Fibroblast of peridontal ligament (primary cell): ENCODE measurements around the gene IFRD2.

Source experiments
- DNase-seq: peaks from one replicate; pipeline ENCODE4 v3.0.0-alpha.2; 2010; ENCODE audit errors: extremely low read depth

Gene IFRD2

GRCh38 chr3:50302095-50303012 lies 10.1 kb upstream of the IFRD2 start:
- no peak for DNase-seq

GRCh38 chr3:50300681-50301254 lies 8.5 kb upstream of the IFRD2 start:
- no peak for DNase-seq

DNA sequence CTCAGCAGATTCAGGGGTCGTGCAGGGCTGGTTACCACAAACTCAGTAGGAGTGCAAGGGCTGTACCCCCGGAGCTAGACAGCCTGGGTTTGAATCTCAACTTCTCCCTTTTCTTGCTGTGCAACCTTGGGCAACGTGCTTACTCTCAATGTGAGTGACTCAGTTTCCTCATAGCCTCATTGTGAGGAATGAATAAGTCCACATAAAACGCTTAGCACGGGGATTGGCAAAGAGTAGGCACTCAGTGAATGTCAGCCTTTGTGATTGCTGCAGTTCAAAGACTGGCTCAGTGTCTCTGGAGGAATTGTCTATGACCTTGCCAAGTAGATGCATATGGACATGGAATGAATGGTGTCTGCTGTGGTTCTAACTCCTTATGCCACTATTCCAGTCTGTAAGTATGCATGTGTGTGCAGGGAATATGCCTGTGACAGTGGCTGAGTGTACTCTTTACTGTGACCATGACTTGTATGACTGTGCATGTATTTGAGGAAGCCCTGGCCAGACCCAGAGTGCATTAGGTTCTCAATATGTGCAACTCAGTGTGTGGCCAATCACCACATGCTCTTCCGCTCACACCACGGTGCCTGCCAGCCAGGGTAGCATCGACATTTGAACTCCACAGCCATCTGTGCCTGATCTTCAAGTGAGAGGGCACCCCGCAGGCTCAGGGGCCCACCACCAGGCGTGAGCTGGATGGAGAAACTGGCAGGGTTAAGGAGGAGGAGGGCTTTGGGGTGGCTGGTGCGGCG lies 7.9 kb upstream of the IFRD2 start:
- peak; percentile 57 for DNase-seq

DNA sequence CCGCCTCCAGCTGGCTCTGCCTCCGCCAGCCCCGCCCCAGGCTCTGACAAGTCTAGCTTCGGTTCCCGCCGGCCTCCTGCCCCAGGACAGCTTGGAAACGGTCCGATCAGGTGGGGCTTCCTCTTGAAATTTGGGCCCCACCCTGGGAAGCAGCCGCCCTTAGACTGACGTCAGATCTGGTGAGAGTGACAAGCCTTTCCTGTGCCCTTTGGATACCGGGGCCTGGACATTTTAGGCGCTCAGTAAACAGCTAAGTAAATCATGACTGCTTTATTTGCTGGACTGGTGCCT lies 7.4 kb upstream of the IFRD2 start:
- no peak for DNase-seq

DNA sequence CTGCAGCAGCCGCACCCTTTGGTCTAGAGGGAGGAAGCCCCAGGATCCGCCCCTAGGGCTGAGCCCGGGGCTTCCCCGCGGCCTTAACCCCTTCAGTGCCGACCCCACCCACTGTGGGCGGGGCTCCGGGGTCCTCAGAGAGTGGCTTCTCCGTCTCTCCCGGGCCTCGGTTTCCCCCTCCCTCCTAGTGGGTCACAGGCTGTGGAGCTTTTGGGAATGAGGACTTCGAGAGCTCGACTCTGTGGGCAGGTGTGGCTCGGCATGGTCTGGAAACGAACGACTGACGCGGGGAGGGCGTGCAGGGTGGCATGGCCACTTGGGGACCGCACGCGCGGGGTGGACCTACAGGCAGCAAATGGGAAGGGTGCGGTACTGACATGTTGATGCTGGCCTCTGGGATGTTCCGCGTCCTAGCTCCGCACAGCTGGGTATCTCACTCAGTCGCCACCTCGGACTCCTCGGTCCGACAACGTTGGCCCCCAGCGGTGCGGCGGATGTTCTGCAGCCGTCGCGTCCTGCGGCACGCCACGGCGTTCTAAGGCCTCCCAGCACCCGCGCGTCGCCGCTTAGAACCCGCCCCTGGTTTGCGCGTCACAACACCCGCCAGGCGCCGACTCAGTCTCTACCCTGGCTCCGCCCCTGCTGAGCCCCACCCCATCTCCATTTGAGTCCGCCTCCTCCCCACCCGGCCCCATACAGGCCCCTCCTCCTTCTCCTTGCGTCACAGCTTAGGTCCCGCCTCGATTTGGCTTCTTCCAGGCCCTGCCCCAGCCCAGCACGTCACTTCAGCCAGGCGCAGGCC lies 6.8 kb upstream of the IFRD2 start, which contains the start of the genes HYAL3 and NAA80:
TSS of gene HYAL3 (minus strand) at position 570 of the 802 bp plus-strand sequence. CDS start 3,803 bp downstream, outside the sequence.
TSS of gene NAA80 (minus strand) at position 570 of the 802 bp plus-strand sequence. CDS start 1,942 bp downstream, outside the sequence.
- DNase-seq = peak; percentile 99

- DNase-seq = no peak
Observed at GRCh38 chr3:50297896-50298725, 5.9 kb upstream of the IFRD2 start.

GRCh38 chr3:50297384-50297775 lies 5.2 kb upstream of the IFRD2 start:
- DNase-seq = no peak

- DNase-seq = no peak
Observed at GRCh38 chr3:50296721-50297383, 4.6 kb upstream of the IFRD2 start.

- no peak for DNase-seq
Observed at GRCh38 chr3:50295553-50296431, 3.6 kb upstream of the IFRD2 start.

DNA sequence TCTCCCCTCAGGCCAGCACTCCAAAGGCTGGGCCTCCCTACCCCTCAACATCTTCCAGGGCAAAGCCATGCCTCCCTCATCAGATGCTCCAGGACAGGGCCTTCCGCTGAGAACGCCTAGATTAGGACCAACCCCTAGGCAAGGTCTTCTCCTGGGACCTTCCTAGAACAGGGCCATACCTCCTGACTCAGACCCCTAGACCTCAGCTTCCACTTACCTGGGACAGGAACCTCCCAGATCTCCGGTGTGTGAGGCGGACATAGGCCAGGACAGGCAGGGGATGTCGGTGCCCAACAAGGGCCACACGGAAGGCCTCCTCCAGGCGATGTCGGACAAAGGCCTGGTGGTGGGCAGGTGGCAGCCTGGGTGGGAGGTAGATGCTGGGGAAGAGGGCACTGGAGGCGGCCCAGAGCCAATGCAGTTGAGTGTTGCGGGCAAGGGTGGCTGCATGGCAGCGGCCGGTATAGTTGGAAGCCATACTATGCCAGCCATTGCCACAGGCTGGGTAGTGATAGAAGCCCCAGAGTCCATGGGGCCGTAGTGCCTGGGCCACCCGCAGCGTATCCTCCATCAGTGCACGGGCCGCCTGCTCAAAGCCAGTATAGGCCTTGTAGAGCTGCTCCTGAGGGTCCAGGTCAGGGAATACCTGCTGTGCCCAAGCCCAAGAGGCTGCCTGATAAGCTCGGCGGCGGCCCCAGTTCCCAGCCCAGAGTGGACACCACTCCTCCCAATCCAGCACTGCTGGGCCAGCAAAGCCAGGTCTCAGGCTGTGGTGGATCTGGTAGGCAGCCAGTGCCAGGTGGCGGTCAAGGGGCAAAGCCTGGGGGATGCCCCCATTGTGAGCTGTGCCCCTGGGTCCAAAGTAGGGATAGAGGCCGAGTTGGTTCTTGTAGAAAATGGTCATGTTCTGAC lies 2.5 kb upstream of the IFRD2 start:
- DNase-seq = no peak

GRCh38 chr3:50294089-50294488 lies 1.9 kb upstream of the IFRD2 start:
- no peak for DNase-seq

GRCh38 chr3:50293079-50293801 lies 1.0 kb upstream of the IFRD2 start:
- DNase-seq = no peak

DNA sequence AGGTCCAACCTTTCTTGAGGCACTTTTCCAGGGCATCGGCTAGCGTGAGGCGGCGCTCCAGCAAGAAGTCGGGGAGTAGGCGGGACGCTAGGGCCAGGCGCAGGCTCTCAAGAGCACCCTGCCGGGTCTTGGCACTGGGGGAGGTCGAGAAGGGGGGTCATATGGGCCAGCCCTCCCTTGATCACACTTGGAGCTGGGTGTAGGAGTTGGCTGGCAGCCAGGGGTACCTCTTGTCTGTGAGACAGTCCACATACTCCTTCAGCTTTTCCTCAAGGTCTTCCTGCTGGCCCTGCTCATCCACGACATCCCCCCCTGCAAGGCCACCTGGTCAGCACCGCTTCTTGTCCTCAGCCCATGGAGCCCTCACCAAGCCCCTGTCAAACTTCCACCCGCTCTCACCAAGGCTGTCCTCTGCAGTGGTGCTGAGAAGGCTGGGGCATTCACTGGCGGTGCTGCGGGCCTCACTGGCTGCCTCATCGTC lies 2.0 kb downstream of the IFRD2 start:
- no peak for DNase-seq

GRCh38 chr3:50289130-50289529 lies 3.1 kb downstream of the IFRD2 start:
- DNase-seq = no peak

- no peak for DNase-seq
Observed at GRCh38 chr3:50288387-50289007, 3.7 kb downstream of the IFRD2 start.

GRCh38 chr3:50287262-50287661 lies 5.0 kb downstream of the IFRD2 start:
- no peak for DNase-seq
